HG03342 (cell line): ENCODE data around the gene TMEM132D.

Source experiments
- ATAC-seq: cut with Tn5 transposase; IDR thresholded peaks from one replicate; pipeline ENCODE4 v1.9.1; 2021; ENCODE audit warnings: mild to moderate bottlenecking, moderate library complexity; ENCODE audit not compliant: unreplicated experiment

TMEM132D gene

GRCh38 chr12:129136694-129137325 lies 767.0 kb downstream of the TMEM132D start:
- no peak for ATAC-seq

GRCh38 chr12:129127771-129128170 lies 776.1 kb downstream of the TMEM132D start:
- no peak for ATAC-seq

DNA sequence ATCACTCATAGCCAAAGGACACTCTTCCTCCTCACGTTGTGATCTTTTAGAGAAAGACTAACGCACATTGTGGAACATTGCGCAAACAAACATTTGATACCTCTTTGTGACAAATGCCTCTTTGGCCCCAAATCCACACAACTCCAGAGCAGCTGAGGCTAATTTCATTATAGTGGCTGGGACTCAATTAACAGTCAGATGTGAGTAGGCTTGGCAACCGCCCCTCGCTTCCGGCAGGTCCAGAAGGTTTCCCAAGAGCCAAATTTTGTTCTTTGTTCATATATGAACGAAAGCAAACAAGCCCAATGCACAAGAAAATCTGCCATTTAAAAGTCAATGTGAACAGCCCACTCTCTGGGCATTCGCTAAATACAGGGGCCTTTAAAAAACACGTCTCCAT lies 776.6 kb downstream of the TMEM132D start:
- no peak for ATAC-seq

DNA sequence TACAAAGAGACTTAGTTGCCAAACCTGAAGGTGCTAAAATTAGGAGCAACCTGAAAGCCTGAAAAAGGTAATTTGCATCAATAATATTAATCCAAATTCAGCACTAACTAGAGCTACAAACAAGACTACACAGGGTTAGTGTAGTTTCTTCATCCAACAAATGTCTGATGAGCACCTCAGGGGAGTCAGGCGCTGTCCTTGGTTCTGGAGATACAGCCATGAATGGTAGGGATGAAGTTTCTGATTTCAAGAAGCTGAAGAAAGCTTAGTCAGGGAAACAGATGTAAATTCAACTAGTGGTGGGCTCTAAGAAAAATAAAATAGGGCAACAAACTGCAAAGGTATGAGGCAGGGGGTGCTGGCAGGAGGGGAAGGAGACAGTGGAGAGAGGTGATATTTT lies 784.3 kb downstream of the TMEM132D start:
- no peak for ATAC-seq

GRCh38 chr12:129115558-129115957 lies 788.3 kb downstream of the TMEM132D start:
- ATAC-seq = no peak

- ATAC-seq = no peak
Measured at GRCh38 chr12:129110575-129110974, 793.2 kb downstream of the TMEM132D start.

DNA sequence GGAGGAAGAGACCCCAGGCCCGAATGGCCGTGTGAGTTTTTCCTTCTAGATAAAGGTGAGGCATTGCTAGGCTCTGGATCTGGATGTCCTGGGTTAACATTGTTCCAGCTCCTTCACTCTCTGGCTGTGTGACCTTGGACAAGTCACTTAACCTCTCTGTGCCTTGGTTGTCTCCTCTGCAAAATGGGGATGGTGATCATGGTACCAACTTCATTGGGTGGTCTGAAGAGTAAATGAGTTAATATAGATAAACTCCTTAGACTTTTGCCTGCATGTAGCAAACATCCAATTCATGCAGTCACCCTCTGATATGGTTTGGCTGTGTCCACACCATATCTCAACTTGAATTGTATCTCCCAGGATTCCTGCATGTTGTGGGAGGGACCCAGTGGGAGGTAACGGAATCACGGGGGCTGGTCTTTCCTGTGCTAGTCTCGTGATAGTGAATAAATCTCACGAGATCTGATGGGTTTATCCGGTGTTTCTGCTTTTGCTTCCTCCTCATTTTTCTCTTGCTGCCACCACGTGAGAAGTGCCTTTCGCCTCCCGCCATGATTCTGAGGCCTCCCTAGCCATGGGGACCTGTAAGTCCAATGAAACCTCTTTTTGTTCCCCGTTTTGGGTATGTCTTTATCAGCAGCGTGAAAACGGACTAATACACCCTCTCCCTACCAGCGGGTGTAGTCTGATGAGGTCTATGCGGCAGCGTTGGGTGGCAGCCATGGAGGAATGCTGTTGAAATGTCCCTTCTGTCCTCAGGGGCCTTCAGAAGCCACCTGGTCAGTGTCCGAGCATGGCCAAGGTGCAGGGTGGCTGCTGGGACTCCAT lies 794.4 kb downstream of the TMEM132D start:
- ATAC-seq = no peak

GRCh38 chr12:129106772-129107171 lies 797.1 kb downstream of the TMEM132D start:
- ATAC-seq = no peak

- no peak for ATAC-seq
Measured at GRCh38 chr12:129103231-129103630, 800.6 kb downstream of the TMEM132D start.

DNA sequence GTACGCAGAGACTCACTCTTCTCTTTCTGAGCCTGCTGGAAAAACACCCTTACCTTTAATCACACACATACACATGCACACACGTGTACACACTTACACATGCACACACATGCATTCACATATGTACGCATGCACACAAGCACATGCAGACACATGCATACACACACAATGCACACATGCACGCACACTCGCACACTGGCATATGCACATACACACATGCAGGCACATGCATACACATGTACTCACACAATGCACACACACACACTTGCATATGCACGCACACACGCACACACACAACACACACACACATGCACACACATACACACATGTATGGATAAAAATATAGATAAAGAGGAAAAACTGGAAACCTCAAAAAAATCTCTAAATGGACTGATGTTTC lies 801.6 kb downstream of the TMEM132D start:
- ATAC-seq = no peak

DNA sequence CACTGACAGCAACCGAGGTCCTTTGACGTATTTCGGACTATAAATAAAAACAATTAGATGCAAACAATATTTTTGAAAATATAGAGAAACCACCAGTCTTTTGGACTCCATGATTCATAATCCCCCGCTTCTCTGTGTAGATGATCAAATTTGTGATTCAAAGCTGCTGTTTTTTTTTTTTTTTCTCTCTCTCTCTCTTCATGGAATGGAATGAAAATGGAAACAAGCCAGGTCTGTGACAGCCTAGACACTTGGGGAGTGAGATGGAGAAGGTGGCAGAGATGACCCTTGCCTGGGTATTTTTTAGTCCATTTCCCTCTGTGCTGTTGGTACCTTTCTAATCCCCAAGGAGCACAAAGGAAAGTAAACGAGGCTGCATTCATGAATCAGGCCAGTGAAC lies 802.0 kb downstream of the TMEM132D start:
- no peak for ATAC-seq

DNA sequence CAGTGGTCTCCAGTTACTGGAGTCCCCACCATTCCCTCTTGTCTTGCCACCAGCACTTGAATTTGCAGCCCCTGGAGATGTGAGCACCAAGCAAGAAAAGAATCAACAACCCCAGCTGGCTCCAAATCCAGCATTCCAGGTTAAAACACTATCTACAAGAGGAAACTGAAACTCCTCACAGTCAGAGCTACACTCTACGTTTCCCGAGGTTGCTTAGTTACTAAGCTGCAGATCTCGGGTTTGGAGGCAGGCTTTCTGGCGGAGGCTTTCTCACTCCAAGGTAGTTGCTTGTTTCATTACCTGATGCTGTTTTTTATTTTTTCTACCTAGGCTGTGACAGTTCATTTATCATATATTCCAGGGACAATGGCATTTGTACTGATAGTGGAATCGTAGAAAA lies 802.4 kb downstream of the TMEM132D start:
- no peak for ATAC-seq

DNA sequence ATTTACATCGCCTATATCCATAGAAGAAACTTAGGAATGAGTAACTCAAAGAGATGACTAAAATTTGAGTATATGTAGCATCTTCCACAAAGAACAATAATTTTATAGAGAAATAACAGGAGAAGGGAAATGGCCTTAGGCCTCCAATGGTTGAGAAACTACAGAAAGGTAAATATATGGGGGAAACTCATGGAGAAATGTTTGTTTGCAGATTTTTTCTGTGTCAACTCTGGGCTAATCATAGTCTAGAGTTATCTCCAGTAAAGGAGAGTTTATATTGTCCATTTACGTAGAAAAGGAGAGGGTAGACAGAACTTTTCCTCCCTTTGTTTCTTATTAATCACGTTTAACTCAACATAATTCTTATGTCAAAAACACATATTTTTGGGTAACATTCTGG lies 806.4 kb downstream of the TMEM132D start:
- no peak for ATAC-seq

DNA sequence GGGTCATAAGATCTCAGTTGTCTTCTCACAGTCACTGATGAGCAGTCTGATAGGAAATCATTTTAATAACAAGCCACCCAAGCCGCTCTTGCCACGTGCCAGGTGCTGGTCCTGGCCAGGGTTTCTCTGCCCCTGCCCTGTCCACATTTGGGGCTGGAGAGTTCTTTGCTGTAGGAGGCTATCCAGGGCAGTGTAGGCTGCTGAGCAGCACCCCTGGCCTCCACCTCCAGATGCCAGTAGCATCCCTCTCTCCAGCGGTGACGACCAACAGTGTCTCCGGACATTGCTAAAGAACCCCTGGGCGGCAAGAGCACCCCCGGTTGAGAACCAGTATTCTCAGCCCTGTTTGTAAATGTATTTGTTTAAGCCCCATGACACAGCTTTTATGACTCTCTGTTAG lies 806.9 kb downstream of the TMEM132D start:
- ATAC-seq = no peak

DNA sequence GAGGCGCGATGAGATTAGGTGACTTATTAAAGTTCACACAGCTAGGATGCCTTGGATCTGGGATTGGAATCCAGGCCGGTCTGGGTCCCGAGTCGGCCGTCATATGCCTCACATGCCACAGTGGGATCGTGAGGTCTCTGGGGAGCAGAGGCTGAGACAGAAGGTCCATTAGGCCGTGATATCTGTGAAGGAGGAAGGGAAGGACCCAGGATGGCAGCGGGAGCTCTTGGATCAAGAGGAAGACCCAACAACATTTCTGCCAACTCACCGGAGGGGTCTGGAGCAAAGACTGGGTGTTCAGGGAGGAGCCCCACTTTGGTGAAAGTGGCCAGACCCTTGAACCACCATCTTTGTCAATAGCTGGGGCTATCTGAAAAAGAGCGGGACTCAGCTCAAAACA lies 807.6 kb downstream of the TMEM132D start:
- ATAC-seq = no peak

DNA sequence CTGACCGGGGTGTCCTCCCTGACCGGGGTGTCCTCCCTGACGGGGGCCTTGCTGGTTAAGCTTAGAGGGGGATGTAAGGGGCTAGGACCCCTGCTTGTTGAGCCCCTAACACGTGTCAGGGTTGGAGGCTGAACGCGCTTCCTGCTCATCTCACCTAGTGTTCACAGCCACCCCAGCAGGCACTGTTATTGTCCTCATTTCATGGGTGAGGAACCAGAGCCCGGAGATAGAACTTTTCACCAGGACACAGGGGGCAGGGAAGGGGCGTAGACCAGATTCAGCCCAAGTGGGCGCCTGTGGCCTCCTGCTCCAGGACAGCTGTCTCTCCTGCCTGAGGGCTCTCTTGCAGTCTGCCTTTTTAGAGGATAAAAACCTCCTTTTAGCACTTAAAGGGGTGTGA lies 814.2 kb downstream of the TMEM132D start:
- ATAC-seq = no peak

GRCh38 chr12:129084875-129085826 lies 818.7 kb downstream of the TMEM132D start:
- no peak for ATAC-seq

DNA sequence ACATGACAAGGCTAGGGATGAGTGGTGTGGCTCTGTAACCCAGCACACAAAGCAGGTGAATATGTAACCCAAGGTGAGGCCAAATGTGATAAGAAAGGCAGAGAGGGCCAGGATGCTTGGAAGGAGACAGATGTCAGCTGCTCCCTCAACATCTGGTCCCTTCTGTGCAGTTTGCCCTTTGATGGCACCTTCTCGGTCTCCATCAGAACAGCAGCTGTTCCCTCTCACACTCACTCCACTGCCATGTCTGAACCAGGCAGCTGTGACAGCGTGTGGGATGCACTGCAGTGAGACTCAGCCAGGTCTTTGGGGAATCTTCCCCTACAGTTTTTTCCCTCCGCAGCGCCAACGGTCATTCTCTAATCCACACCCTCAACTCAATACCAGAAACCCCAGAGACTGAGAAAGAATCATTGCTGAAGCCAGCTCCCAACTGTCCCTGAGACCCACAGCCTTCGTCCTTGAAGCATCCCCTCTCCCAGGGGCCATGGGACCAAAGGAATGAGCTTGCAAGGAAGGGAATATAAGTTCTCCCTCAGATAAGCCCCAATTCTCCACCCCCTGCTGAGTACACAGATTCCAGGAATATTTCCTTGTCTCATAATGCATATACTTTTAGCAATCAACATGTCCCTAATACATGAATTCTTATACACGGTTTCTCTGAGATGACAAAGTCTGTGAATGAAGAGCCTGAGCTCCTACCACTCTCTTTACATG lies 820.5 kb downstream of the TMEM132D start:
- no peak for ATAC-seq

DNA sequence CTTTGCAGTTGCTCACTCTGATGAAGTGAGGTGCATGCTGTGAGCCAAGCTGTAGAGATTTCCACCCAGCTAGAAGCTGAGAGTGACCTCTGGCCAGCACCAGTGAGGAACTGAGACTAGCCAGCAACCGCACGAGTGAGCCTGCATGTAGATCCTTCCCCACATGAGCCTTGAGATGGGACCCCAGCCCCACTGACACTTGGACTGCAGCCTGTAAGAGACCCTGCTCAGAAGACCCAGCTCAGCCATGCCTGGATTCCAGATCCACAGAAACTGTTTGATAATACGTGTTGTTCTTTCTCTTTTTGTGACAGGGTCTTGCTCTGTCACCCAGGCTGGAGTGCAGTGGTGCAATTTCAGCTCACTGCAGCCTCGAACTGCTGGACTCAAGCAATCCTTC lies 821.4 kb downstream of the TMEM132D start:
- ATAC-seq = no peak

DNA sequence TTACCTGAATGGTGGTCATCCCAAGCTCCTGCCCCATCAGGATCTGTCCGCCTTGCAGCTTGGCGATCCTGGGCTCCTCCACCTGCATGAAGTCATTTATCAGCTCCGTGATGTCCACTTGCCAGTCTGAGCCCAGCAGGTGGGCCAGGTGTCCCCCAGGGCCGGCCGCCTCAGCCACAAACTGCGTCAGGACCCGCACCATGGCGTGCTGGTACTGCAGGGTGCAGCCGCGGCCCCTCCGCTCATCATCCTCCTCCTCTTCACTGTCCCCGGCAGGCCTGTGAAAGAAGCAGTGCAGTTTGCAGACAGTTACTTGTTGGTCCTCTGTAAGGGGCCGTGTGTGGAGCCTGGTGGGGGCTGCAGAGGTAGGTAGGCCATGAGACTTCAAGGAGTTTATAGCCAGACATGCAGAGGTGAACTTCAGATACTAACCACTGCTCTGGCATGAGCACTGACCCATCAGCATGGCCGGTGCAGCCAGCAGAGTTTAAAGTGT lies 822.0 kb downstream of the TMEM132D start:
- no peak for ATAC-seq

- no peak for ATAC-seq
Measured at GRCh38 chr12:129080821-129081220, 823.0 kb downstream of the TMEM132D start.
